ENCODE data around the gene PTPRR.

The PTPRR gene

DNA sequence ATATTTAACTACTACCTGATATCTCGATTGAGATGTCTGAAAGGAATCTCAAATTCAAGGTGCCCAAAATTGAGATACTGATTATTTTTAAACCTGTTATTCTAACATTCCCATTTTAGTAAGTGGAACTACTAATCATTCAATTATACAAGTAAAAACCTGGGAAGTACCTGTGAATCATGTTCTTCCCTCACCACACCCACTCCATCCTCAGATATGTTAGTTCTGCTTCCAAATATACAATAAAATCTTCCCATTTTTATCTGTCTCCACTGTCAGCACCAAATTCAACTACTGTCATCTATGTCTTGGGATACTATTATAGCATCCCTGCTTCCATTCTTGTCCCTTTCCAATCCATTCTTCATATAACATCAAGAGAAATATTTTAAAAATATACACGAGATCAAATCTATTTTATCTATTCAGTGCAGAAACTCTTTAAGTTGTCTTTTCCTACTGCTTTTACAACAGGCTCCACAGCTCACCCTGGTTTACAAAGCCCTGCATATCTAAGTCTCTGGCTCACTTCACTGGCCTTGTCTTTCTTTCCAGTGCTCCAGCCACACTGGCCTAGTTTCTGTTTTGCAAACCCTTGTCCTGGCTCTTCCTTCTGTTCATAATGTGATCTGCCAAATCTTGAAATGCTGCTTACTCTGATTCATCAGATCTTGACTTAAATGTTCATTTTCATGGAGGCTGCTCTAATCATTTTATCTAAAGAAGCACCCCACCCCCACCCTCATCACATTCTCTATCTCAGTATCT, 122.3 kb downstream of the PTPRR start:
- no peak overlapping the region for H3K4me3 ChIP-seq (ENCODE audit: low read depth, low read length)
- TF ChIP-seq MAX (IDR thresholded peaks at IDR 0.05; ENCODE audit: low read depth, low read length): no peak
- no peak for TF ChIP-seq POLR2A (IDR thresholded peaks at IDR 0.05; ENCODE audit: extremely low read depth, insufficient read length)
- no peak for DNase-seq (ENCODE audit: low read depth)

DNA sequence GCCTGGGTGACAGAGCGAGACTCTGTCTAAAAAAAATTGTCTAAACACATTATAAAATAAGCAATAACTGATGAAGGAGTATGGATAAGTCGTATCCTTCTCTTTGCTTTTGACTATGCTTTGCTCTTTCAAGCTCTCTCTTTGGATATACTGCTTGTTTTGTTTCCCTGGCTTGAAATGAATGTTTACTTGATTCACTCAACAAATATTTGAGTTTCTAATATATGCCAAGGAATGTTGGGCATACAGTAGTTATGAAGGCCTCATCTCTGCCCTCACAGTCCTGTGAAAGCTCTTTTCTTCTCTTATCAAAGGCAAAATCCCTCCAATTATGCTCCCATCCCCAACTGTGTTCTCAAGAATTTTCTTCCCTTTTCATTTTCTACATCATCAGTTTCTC, 123.5 kb downstream of the PTPRR start:
- TF ChIP-seq MAX (IDR thresholded peaks at IDR 0.05; ENCODE audit: low read depth, low read length): no peak
- no peak for TF ChIP-seq CTCF (IDR thresholded peaks at IDR 0.05; ENCODE audit: low read depth, low read length)
- TF ChIP-seq POLR2A (IDR thresholded peaks at IDR 0.05; ENCODE audit: extremely low read depth, insufficient read length): no peak
- no peak for TF ChIP-seq MYC (IDR thresholded peaks at IDR 0.05; ENCODE audit: low read depth, low read length)
- H3K4me3 ChIP-seq (ENCODE audit: low read depth, low read length): no peak overlapping the region

GRCh38 chr12:70795608-70796007, 124.9 kb downstream of the PTPRR start:
- H3K4me3 ChIP-seq (ENCODE audit: low read depth, low read length): no peak overlapping the region
- TF ChIP-seq MYC (IDR thresholded peaks at IDR 0.05; ENCODE audit: low read depth, low read length) (no peak), CTCF (IDR thresholded peaks at IDR 0.05; ENCODE audit: low read depth, low read length) (no peak), POLR2A (IDR thresholded peaks at IDR 0.05; ENCODE audit: extremely low read depth, insufficient read length) (no peak), MAX (IDR thresholded peaks at IDR 0.05; ENCODE audit: low read depth, low read length) (no peak)
- no peak for DNase-seq (ENCODE audit: low read depth)

More for the DNA sequence above, 123.5 kb downstream of the PTPRR start:
- no peak for DNase-seq (ENCODE audit: low read depth)

DNA sequence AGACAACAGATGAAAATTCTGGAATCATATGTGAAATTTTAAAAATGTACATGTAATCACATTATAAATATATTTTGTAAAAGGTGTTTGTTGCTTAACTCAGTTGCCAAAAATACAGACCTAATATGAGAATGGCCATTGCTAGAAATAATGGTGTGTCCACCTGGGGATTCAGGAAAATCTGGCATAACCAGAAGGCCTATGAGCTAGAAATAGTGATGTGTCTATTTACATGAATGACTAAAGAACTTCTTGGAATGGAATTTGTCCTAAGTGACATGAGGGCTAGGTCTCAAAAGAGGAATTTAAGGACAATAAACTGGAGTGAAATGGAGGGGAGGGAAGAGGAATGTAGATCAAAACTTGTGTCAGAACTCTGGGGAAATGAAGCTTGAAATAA, 126.4 kb downstream of the PTPRR start:
- no peak overlapping the region for H3K4me3 ChIP-seq (ENCODE audit: low read depth, low read length)
- TF ChIP-seq MYC (IDR thresholded peaks at IDR 0.05; ENCODE audit: low read depth, low read length) (no peak), CTCF (IDR thresholded peaks at IDR 0.05; ENCODE audit: low read depth, low read length) (no peak), POLR2A (IDR thresholded peaks at IDR 0.05; ENCODE audit: extremely low read depth, insufficient read length) (no peak), MAX (IDR thresholded peaks at IDR 0.05; ENCODE audit: low read depth, low read length) (no peak)
- no peak for DNase-seq (ENCODE audit: low read depth)

GRCh38 chr12:70788774-70789173, 131.8 kb downstream of the PTPRR start:
- TF ChIP-seq MAX (IDR thresholded peaks at IDR 0.05; ENCODE audit: low read depth, low read length) (no peak), CTCF (IDR thresholded peaks at IDR 0.05; ENCODE audit: low read depth, low read length) (no peak), MYC (IDR thresholded peaks at IDR 0.05; ENCODE audit: low read depth, low read length) (no peak), POLR2A (IDR thresholded peaks at IDR 0.05; ENCODE audit: extremely low read depth, insufficient read length) (no peak)
- H3K4me3 ChIP-seq (ENCODE audit: low read depth, low read length): no peak overlapping the region
- DNase-seq (ENCODE audit: low read depth): no peak

DNA sequence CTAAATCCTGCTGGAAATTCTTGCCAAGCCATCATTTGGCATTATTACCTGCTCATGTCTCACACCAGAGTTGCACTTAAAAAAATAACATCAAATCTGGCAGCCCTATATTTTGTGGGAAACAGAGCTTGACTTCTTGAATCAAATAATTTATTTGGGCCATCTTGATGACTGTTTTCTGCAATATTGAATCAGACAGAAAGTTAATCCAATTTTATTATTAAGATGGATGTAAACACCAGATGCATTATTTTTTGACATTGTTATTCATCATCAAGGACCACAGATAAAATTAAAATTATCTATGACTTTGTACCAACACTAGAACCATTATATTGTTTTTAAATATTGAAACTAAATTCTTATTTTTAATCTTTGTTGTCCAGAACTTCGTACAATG, 132.9 kb downstream of the PTPRR start:
- DNase-seq (ENCODE audit: low read depth): no peak
- H3K4me3 ChIP-seq (ENCODE audit: low read depth, low read length): no peak overlapping the region
- TF ChIP-seq CTCF (IDR thresholded peaks at IDR 0.05; ENCODE audit: low read depth, low read length) (no peak), MAX (IDR thresholded peaks at IDR 0.05; ENCODE audit: low read depth, low read length) (no peak), MYC (IDR thresholded peaks at IDR 0.05; ENCODE audit: low read depth, low read length) (no peak), POLR2A (IDR thresholded peaks at IDR 0.05; ENCODE audit: extremely low read depth, insufficient read length) (no peak)
